ENCODE data around the gene SLC22A14.
"Not testable (repeated sequence)": the region's sequence is repeated elsewhere in the genome, so short reads cannot be mapped to it uniquely, and the experiment has no call there.

Gene SLC22A14

DNA sequence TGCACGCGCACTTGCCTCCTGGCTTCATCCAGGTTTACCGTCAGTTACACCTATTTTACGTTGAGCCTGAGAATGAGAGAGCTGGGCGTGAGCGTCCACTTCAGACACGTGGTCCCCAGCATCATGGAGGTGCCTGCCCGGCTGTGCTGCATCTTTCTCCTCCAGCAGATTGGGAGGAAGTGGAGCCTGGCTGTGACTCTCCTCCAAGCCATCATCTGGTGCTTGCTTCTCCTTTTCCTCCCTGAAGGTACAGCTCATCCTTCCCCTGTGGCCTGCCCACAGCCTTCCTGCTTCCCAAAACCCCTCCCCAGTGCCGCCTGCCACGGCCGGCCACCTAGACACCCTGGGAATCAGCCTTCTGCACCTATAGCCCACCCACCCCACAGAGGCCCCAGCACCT, 31.6 kb downstream of the SLC22A14 start:
- Histone ChIP-seq H3K36me3 (ENCODE audit: insufficient read depth, low read length) (no peaks in the 10 kb centered on the region), H3K9me3 (ENCODE audit: low read depth, low read length) (no peaks in the 10 kb centered on the region), H3K4me3 (no peak overlapping the region), H3K27ac (no peak overlapping the region), H3K9ac (ENCODE audit: insufficient read length) (no peak overlapping the region)
- TF ChIP-seq POLR2AphosphoS5 (IDR thresholded peaks at IDR 0.05; ENCODE audit: borderline replicate concordance, low read depth, low read length) (no peak), FOXP2 (optimal IDR thresholded peaks at IDR 0.05; ENCODE audit: control extremely low read depth, extremely low read length, insufficient read depth) (no peak), EZH2 (IDR thresholded peaks at IDR 0.05) (no peak)
- DNase-seq (ENCODE audit: low read depth, low spot score): no peak

DNA sequence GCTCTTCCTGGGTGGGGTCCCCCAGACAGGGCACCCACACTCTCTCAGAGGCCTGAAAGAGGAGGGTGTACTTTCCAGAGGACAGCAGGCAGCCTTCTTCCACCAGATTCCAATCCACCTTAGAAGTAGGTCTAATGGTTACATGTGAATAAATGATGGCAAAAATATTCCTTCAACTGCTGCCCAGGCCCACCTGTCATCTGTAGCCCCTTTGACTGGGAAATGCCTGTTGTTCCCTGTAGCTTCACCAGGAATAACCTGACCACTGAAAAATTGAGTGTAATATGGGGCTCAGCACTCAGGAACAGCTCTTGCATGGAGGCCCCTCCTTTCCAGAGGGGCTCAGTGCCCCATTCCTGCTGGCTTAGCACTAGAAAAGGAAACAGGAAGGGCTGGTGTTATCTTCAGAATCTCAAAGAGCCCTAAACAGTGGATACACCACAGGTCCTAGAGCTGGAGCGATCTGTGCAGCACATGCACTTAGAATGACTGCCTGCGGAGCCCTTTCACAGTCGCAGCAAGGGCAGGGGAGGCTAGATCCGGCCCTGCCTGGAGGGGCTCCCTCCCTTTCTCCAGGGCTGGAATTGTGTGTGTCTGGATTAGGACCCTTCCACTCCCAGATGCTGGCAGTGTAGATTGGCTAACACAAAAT, 32.1 kb downstream of the SLC22A14 start:
- TF ChIP-seq FOXP2 (optimal IDR thresholded peaks at IDR 0.05; ENCODE audit: control extremely low read depth, extremely low read length, insufficient read depth) (no peak), POLR2AphosphoS5 (IDR thresholded peaks at IDR 0.05; ENCODE audit: borderline replicate concordance, low read depth, low read length) (no peak), EZH2 (IDR thresholded peaks at IDR 0.05) (no peak)

DNA sequence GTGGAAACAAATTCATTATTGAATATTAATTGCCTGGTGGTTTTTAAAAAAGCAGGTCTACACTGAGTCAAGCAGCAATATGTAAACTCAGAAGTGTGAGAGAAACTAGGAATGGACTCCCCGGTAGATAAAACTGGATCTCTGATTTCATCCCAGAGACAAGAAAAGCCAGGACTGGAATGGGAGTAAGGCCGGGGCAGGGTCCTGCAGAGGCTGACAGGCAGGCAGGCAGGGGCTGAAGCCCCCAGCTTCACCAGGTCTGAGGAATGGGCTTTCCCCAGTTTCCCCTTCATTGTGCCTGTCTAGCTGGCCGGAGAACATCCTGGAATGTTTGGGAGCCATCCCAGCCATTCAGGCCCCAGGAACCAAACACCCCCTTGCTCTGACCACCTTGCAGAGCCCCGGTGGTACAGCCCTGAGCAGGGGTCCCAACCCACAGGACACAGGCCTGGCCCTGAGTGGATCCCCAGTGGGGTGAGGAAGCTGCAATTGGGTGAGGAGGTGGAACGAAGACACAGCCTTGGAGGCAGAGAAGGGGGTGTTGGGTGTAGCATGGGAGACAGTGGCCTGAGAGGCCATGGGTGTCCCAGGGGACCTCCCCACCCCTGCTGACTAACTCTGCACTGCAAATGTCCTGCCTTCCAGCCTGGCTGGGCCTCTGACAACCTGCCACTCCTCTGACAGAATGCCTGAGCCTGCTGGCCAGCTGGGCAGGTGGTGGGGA, 32.8 kb downstream of the SLC22A14 start:
- TF ChIP-seq FOXP2 (optimal IDR thresholded peaks at IDR 0.05; ENCODE audit: control extremely low read depth, extremely low read length, insufficient read depth): no peak
- TF ChIP-seq EZH2 (IDR thresholded peaks at IDR 0.05): no peak
- no peak for TF ChIP-seq POLR2AphosphoS5 (IDR thresholded peaks at IDR 0.05; ENCODE audit: borderline replicate concordance, low read depth, low read length)
- Histone ChIP-seq H3K36me3 (ENCODE audit: insufficient read depth, low read length) (no peaks in the 10 kb centered on the region), H3K4me3 (no peak overlapping the region), H3K9me3 (ENCODE audit: low read depth, low read length) (no peaks in the 10 kb centered on the region), H3K9ac (ENCODE audit: insufficient read length) (no peak overlapping the region), H3K27ac (no peak overlapping the region)
- DNase-seq (ENCODE audit: low read depth, low spot score): no peak

More for the DNA sequence above, 32.1 kb downstream of the SLC22A14 start:
- DNase-seq (ENCODE audit: low read depth, low spot score): no peak
- Histone ChIP-seq H3K36me3 (ENCODE audit: insufficient read depth, low read length) (no peaks in the 10 kb centered on the region), H3K4me3 (no peak overlapping the region), H3K27ac (no peak overlapping the region), H3K9ac (ENCODE audit: insufficient read length) (no peak overlapping the region), H3K9me3 (ENCODE audit: low read depth, low read length) (no peaks in the 10 kb centered on the region)

DNA sequence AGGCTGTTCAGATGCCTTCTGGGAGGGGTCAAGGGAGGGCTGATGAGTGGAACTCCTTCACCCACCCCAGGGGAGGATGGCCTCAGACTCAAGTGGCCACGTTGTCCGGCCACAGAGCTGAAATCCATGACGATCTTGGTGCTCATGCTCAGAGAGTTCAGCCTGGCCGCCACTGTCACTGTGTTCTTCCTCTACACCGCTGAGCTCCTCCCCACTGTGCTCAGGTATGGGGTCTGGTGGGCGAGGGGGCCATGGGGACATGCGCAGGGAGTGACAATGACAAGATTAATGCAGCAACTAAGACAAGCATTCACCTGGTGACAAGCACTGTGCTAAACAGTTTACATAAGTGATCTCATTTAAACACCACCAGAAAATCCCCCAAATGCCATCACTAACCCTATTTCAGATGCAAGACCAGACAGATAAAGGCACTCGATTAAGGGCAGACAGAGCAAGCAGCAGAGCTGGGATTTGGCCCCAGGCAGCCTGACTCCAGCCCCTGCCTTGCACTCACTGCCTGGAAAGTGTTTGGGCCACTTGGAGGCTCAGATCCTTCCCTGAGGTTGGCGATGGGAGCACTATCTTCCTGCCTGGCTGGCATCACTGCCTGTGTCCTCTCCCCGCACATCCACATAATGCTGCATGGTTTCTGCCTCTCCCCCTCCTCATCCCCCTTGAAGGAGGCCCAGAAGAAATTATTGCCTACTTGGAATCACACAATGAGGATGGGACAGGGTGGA, 33.6 kb downstream of the SLC22A14 start:
- DNase-seq (ENCODE audit: low read depth, low spot score): no peak
- Histone ChIP-seq H3K4me3 (no peak overlapping the region), H3K9ac (ENCODE audit: insufficient read length) (no peak overlapping the region), H3K36me3 (ENCODE audit: insufficient read depth, low read length) (no peaks in the 10 kb centered on the region), H3K9me3 (ENCODE audit: low read depth, low read length) (no peaks in the 10 kb centered on the region), H3K27ac (no peak overlapping the region)
- TF ChIP-seq EZH2 (IDR thresholded peaks at IDR 0.05): no peak
- no peak for TF ChIP-seq FOXP2 (optimal IDR thresholded peaks at IDR 0.05; ENCODE audit: control extremely low read depth, extremely low read length, insufficient read depth)
- no peak for TF ChIP-seq POLR2AphosphoS5 (IDR thresholded peaks at IDR 0.05; ENCODE audit: borderline replicate concordance, low read depth, low read length)

DNA sequence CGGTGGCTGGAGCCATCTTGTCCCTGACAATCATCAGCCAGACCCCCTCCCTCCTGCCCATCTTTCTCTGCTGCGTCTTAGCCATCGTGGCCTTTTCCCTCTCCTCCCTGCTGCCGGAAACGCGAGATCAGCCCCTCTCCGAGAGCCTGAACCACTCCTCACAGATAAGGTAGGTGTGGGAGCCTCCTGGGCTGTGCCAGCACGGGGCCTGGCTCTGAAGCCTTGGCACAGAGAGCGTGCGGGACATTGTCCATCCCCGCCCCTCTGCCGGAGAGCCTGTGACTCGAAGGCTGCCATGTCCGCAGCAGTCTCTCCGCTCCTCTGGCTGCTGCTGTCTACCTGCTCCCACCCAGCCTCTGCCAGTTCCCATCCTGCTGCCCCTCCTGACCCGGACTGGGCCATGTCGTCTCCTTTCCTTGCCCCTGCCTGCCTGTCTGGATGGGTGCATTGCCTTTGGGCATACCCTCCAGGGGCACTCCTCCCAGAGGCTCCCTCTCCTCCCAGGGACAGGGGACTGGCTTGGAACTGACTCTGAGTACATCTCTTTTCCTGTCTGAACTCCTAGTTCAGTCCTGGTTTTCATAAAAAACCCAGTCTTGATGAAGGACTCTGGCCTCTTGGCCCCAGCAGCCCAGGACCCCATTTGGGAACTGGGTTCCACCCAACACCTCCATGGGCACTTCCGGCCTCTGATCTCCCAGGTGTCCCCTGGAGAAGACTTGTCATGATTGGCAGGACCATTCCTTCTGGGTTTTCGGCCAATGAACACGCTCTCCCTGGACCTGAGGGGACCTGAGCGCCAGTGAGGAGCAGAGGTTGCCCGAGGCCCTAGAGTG, 34.5 kb downstream of the SLC22A14 start:
- Histone ChIP-seq H3K36me3 (ENCODE audit: insufficient read depth, low read length) (no peaks in the 10 kb centered on the region), H3K9ac (ENCODE audit: insufficient read length) (no peak overlapping the region), H3K27ac (no peak overlapping the region), H3K4me3 (no peak overlapping the region), H3K9me3 (ENCODE audit: low read depth, low read length) (no peaks in the 10 kb centered on the region)
- TF ChIP-seq EZH2 (IDR thresholded peaks at IDR 0.05) (no peak), FOXP2 (optimal IDR thresholded peaks at IDR 0.05; ENCODE audit: control extremely low read depth, extremely low read length, insufficient read depth) (no peak), POLR2AphosphoS5 (IDR thresholded peaks at IDR 0.05; ENCODE audit: borderline replicate concordance, low read depth, low read length) (no peak)
- no peak for DNase-seq (ENCODE audit: low read depth, low spot score)

DNA sequence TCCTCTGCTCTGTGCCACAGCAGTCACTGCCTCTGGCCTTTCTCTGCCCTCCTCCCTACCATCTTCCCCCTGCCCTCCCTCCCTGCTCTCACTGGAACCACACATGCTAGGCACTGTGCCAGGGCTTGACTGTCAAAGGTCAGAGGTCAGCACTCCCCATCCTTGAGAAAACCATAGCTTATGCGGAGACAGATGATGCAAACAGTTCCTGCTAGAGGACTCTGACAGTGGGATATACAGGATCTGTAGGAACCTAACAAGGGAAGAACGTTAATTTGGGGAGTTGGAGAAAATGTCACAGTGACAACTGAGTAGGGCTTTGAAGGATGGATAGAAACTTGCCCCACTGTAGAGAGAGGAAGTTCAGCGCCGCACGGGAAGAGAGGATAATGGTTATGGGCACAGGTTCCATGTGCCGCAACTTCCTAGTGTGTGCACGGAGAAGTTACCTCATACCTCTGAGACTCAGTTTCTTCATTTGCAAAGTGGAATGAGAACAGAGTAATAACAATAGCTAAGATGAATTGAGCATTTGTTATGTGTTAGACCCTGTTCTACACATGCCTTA, 35.2 kb downstream of the SLC22A14 start:
- Histone ChIP-seq H3K9me3 (ENCODE audit: low read depth, low read length) (no peaks in the 10 kb centered on the region), H3K4me3 (no peak overlapping the region), H3K36me3 (ENCODE audit: insufficient read depth, low read length) (no peaks in the 10 kb centered on the region), H3K9ac (ENCODE audit: insufficient read length) (no peak overlapping the region), H3K27ac (no peak overlapping the region)
- TF ChIP-seq FOXP2 (optimal IDR thresholded peaks at IDR 0.05; ENCODE audit: control extremely low read depth, extremely low read length, insufficient read depth): no peak
- no peak for TF ChIP-seq POLR2AphosphoS5 (IDR thresholded peaks at IDR 0.05; ENCODE audit: borderline replicate concordance, low read depth, low read length)
- no peak for TF ChIP-seq EZH2 (IDR thresholded peaks at IDR 0.05)
- DNase-seq (ENCODE audit: low read depth, low spot score): no peak

DNA sequence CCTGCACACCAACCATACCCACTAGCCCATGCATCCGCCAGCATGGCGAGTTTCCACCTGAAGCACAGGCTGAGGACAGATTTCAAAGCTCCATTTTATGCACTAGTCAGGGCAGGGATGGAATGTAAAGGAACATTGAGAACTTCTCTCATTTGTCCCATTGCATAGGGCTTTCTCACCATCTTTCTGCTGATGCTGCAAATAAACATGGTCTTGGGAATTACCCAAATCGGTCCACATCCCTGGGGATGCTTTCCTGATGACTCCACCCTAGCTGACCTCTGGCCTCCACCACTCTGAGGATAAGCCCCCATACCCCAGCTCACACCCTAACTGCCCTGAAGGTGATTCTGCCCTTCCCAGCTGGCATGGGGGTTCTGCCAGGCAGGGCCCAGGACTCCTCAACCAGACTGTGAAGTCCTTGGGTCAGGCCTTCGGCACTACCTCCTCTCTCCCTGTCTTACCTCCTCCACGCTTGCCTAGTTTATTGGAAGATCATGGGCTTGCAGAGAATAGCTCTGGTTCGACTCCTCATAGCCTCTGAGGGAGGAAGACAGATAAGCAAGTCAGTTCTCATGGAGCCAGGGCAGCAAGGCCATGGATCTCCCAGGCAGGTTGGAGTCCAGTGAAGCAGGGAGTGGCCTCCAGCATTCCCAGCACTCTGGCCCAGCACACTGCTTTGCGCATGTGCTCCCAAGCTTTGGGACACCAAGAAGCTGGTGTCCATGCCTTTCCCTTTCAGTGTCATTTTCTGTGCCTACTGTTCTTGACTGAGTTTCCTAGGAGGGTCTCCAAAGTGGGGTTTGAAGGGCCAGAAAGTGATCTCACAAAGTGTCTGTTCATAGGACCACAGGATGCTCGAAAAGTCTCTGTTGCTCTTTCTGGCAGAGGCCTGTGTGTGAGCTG, 36.9 kb downstream of the SLC22A14 start:
- Histone ChIP-seq H3K9ac (ENCODE audit: insufficient read length) (no peak overlapping the region), H3K36me3 (ENCODE audit: insufficient read depth, low read length) (no peaks in the 10 kb centered on the region), H3K27ac (no peak overlapping the region), H3K4me3 (no peak overlapping the region), H3K9me3 (ENCODE audit: low read depth, low read length) (no peaks in the 10 kb centered on the region)
- TF ChIP-seq POLR2AphosphoS5 (IDR thresholded peaks at IDR 0.05; ENCODE audit: borderline replicate concordance, low read depth, low read length) (no peak), EZH2 (IDR thresholded peaks at IDR 0.05) (no peak), FOXP2 (optimal IDR thresholded peaks at IDR 0.05; ENCODE audit: control extremely low read depth, extremely low read length, insufficient read depth) (no peak)
- DNase-seq (ENCODE audit: low read depth, low spot score): no peak

DNA sequence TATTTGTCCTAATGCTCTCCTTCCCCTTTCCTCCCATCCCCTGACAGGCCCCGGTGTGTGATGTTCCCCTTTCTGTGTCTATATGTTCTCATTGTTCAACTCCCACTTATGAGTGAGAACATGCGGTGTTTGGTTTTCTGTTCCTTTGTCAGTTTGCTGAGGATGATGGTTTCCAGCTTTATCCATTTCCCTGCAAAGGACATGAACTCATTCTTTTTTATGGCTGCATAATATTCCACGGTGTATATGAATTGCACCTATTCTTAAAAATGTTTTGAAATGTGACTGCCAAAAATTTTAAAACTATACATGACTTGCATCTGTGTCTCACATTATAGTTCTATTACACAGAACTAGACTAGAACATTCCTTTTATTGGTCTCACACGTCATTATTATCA, 38.5 kb downstream of the SLC22A14 start:
- H3K9me3 ChIP-seq (ENCODE audit: low read depth, low read length); H3K9ac ChIP-seq (ENCODE audit: insufficient read length); H3K27ac ChIP-seq; DNase-seq (ENCODE audit: low read depth, low spot score); H3K4me3 ChIP-seq; H3K36me3 ChIP-seq (ENCODE audit: insufficient read depth, low read length): not testable (repeated sequence)

Data from SK-N-MC (cell line).